Activated naive CD8-positive, alpha-beta T cell (primary cell): ENCODE results near the gene ZCWPW1.
A peak's percentile ranks its signal among the peaks of the same experiment; 100 is the strongest.

Experiments used
- H3K27ac Mint-ChIP-seq: one replicate; pipeline ENCODE4 v1.8.0; 2021; ENCODE audit warnings: mixed read lengths
- H3K27me3 Mint-ChIP-seq: one replicate; pipeline ENCODE4 v1.8.0; 2021; ENCODE audit warnings: mixed read lengths
- H3K36me3 Mint-ChIP-seq: one replicate; pipeline ENCODE4 v1.8.0; 2021; ENCODE audit warnings: mixed read lengths
- H3K4me1 Mint-ChIP-seq: one replicate; pipeline ENCODE4 v1.8.0; 2021; ENCODE audit warnings: low read depth, mixed read lengths
- H3K4me3 Mint-ChIP-seq: one replicate; pipeline ENCODE4 v1.8.0; 2021; ENCODE audit warnings: mild to moderate bottlenecking, mixed read lengths
- H3K9me3 Mint-ChIP-seq: one replicate; pipeline ENCODE4 v1.8.0; 2021; ENCODE audit warnings: low read depth, mixed read lengths

The ZCWPW1 gene

GRCh38 chr7:100430493-100431285, 2.2 kb upstream of the ZCWPW1 start:
- H3K36me3 Mint-ChIP-seq = peaks cover 8% of the 10 kb centered on the region

GRCh38 chr7:100429637-100430492, 1.4 kb upstream of the ZCWPW1 start, which contains the start of gene MEPCE:
MEPCE (plus strand) TSS chr7:100429831; CDS start chr7:100430019, 188 bp downstream.
- H3K4me1 Mint-ChIP-seq = peaks cover 42% of the 10 kb centered on the region
- H3K27me3 Mint-ChIP-seq = no peaks in the 10 kb centered on the region
- peak within 1 kb of the TSS; percentile 100 for H3K27ac Mint-ChIP-seq
- no peaks in the 10 kb centered on the region for H3K9me3 Mint-ChIP-seq
- peak within 1 kb of the TSS; percentile 100 for H3K4me3 Mint-ChIP-seq
- peaks cover 8% of the 10 kb centered on the region for H3K36me3 Mint-ChIP-seq

More at GRCh38 chr7:100430493-100431285, 2.2 kb upstream of the ZCWPW1 start:
- no peaks in the 10 kb centered on the region for H3K27me3 Mint-ChIP-seq
- peak overlapping the region; percentile 86 for H3K27ac Mint-ChIP-seq
- H3K4me1 Mint-ChIP-seq = peaks cover 46% of the 10 kb centered on the region
- peak overlapping the region; percentile 93 for H3K4me3 Mint-ChIP-seq
- no peaks in the 10 kb centered on the region for H3K9me3 Mint-ChIP-seq

- Mint-ChIP-seq H3K9me3 (no peaks in the 10 kb centered on the region), H3K36me3 (peaks cover 8% of the 10 kb centered on the region), H3K4me3 (peak overlapping the region; percentile 100), H3K27me3 (no peaks in the 10 kb centered on the region), H3K27ac (peak overlapping the region; percentile 100), H3K4me1 (peaks cover 35% of the 10 kb centered on the region)
Measured at GRCh38 chr7:100428967-100429636, 599 bp upstream of the ZCWPW1 start.

DNA sequence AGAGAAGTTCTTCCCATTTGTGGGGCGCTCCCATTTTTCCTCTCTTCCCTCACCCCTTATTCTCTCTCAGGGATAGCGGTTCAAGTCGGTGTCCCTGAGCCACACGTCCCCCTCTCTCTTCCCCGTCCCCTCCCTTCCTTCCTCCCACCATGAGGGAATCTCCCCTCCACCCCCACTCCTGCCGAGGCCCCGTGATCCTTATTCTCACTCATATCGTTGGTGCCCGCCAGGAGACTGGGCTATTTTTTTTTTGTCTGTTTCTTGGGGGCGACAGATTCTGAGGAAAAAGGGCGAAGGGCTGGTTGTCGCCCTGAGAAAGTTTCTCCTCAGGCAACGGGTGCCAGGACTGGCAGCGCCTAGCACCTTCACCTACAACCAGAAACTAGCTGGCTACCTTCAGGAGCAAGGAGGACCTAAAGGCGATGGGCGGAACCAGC, 723 bp downstream of the ZCWPW1 start:
- Mint-ChIP-seq H3K27ac (peak overlapping the region; percentile 100), H3K36me3 (peaks cover 4% of the 10 kb centered on the region), H3K4me3 (peak overlapping the region; percentile 100), H3K9me3 (no peaks in the 10 kb centered on the region), H3K4me1 (peaks cover 21% of the 10 kb centered on the region), H3K27me3 (no peaks in the 10 kb centered on the region)

- Mint-ChIP-seq H3K27ac (no peak overlapping the region), H3K4me1 (peaks cover 9% of the 10 kb centered on the region), H3K27me3 (no peaks in the 10 kb centered on the region), H3K36me3 (no peaks in the 10 kb centered on the region), H3K4me3 (no peak overlapping the region), H3K9me3 (no peaks in the 10 kb centered on the region)
Measured at GRCh38 chr7:100426516-100426915, 2.0 kb downstream of the ZCWPW1 start.

DNA sequence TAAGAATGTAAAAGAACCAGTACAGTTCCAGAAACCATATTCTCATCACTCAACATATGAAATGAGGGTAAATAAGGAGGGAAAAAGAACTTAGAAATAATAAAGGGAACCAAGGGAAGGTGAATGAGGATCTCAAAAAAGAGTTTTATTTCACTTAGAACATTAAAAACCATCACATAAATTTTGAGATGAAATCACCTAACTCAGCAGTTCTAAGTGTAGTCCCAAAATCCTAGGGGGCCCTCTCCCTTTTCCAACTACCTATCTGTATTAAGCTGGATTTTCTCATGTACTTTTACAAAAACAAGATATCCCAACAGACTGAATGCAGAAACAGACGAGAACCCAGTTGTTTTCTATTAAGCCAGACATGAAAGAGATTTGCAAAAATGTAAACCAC, 3.2 kb downstream of the ZCWPW1 start:
- H3K36me3 Mint-ChIP-seq = no peaks in the 10 kb centered on the region

DNA sequence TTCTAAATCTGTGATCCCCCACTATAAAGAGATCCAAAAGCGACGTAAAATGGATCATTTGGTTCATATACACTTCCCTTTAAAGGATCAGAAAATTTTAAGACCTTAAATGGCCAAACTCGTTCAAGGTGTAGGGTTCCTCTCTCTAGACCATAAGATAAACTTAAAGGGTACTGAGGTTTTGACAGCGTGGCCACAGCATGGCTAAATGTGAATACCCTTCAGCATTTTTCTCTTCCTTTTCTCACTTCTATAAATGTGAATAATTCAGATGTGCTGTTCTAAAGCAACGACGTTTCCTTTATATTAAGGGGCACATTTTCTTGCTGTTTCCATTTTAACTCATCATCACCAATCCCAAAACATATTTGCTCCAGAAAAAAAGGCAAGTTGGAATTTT, 5.2 kb downstream of the ZCWPW1 start:
- Mint-ChIP-seq H3K4me3 (no peak overlapping the region), H3K9me3 (no peaks in the 10 kb centered on the region), H3K27me3 (no peaks in the 10 kb centered on the region), H3K4me1 (peaks cover 3% of the 10 kb centered on the region), H3K36me3 (no peaks in the 10 kb centered on the region), H3K27ac (no peak overlapping the region)

More for the DNA sequence above, 3.2 kb downstream of the ZCWPW1 start:
- peaks cover 5% of the 10 kb centered on the region for H3K4me1 Mint-ChIP-seq
- H3K27ac Mint-ChIP-seq = no peak overlapping the region
- H3K27me3 Mint-ChIP-seq = no peaks in the 10 kb centered on the region
- H3K4me3 Mint-ChIP-seq = no peak overlapping the region
- H3K9me3 Mint-ChIP-seq = no peaks in the 10 kb centered on the region

DNA sequence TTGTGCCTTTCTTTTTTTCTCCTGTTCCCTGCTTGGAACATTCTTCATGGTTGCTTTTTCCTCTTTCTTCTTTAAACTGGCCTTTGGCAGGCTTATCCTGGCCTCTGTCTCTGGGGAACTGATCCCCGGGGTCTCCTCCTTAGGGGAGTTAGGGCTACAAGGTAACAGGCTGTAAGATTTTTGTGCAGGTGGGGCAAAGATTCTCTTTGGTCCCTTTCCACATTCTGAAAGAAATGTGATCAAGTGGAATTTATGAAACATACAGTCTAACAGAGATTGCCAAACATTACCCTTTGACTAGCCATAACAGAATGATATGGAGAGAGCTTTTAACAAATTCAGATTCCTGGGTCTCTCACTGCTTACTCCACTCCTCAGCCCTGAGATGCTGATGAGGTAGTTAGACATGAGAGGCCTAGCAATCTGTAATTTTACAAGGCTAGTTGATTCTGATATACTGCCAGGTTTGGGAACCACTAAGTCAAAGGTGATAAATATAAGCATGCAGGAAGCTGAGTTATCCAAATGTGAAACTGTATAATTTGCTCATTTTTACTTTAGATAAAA, 8.8 kb downstream of the ZCWPW1 start:
- Mint-ChIP-seq H3K27me3 (no peaks in the 10 kb centered on the region), H3K36me3 (peaks cover 7% of the 10 kb centered on the region), H3K27ac (no peak overlapping the region), H3K4me1 (no peaks in the 10 kb centered on the region), H3K4me3 (no peak overlapping the region), H3K9me3 (no peaks in the 10 kb centered on the region)

DNA sequence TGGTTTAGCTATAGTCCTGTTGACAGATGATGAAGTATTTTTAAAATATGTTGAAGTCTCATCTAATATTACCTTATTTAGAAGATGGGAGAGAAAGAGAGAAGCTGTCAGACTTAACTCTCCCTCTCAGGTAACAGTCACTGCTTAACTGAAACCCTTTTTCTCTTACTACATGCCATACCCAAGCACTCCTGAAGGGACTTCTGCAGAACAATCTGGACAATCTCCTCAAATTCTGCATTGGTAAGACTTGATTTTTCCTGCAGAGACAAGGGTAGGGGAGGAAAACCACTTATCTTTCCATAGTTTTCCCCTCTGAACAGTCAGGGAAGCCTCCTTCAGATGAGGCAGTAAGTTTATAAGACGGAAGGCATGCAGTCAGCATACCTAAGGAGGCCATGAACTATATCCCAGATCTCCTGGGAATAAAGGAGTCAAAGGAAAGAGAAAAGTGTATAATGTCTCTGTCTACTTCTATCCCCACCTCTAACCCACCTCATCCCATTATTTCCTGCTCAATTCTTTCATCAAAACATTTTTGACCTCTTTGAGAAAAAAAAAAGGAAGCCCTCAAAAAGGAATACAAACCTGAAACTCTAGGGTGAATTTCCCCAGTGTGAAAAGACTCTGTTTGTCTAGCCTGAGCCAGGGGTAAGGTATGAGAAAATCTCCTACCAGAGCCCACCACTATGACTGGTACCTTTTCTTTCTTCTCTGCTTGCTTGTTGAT, 9.4 kb downstream of the ZCWPW1 start:
- Mint-ChIP-seq H3K27ac (no peak overlapping the region), H3K36me3 (peaks cover 7% of the 10 kb centered on the region), H3K27me3 (no peaks in the 10 kb centered on the region), H3K4me1 (no peaks in the 10 kb centered on the region), H3K9me3 (no peaks in the 10 kb centered on the region), H3K4me3 (no peak overlapping the region)

- Mint-ChIP-seq H3K4me1 (no peaks in the 10 kb centered on the region), H3K9me3 (no peaks in the 10 kb centered on the region), H3K4me3 (no peak overlapping the region), H3K36me3 (peaks cover 7% of the 10 kb centered on the region), H3K27me3 (no peaks in the 10 kb centered on the region), H3K27ac (no peak overlapping the region)
Measured at GRCh38 chr7:100415448-100415847, 13.1 kb downstream of the ZCWPW1 start.

DNA sequence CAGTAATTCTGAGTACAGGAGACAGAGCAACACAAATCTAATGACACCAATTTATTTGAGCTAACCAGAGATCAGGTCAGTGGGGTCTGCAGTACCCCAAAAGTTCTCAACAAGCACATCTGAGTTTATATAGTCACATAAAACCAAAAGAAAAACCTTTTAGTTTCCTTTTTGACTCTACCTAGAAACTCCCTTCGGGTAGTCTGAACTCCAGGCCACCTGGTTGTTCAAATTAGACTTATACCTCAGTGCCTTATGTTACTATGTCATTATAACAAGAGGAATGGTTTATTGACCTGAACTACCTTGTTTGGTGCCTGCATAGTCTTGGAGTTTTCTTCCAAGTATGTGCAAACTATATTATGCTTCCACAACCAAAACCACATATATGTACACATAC, 14.6 kb downstream of the ZCWPW1 start:
- H3K27me3 Mint-ChIP-seq = no peaks in the 10 kb centered on the region
- no peaks in the 10 kb centered on the region for H3K4me1 Mint-ChIP-seq
- H3K36me3 Mint-ChIP-seq = peaks cover 7% of the 10 kb centered on the region
- no peaks in the 10 kb centered on the region for H3K9me3 Mint-ChIP-seq
- H3K27ac Mint-ChIP-seq = no peak overlapping the region
- no peak overlapping the region for H3K4me3 Mint-ChIP-seq

DNA sequence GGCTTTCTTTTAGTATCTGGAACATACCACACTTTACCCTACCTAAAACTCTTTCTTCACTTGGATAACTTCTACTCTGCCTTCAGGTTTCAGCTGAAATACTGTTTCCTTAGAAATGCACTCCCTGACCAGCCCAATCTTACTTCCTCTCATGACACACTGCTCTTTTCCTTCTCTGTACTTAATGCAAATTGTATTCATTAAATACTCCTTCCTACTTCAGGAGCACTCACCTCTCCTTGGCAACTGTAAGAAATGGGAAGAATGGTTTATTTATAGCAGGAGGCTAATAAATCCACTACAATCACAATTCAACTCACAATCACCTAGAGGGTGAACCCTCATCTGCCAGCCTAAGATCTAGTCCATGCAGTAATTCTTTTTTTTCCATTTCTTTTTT, 15.2 kb downstream of the ZCWPW1 start:
- Mint-ChIP-seq H3K4me1 (no peaks in the 10 kb centered on the region), H3K9me3 (no peaks in the 10 kb centered on the region), H3K27ac (no peak overlapping the region), H3K27me3 (no peaks in the 10 kb centered on the region), H3K4me3 (no peak overlapping the region), H3K36me3 (peaks cover 7% of the 10 kb centered on the region)

DNA sequence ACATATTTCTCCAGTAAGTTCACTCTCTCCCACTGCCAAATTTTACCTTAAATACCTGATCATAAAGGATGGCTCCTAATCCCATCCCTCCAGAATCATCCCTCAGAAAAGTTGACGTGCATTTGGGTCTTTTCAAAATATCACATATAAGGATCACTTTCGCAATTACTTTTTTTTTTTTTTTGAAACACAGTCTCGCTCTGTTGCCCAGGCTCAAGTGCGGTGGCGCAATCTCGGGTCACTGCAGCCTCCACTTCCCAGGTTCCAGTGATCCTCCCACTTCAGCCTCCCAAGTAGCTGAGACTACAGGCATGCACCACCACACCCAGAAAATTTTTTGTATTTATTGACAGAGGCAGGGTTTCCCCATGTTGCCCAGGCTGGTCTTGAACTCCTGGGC, 17.4 kb downstream of the ZCWPW1 start:
- H3K4me1 Mint-ChIP-seq = peaks cover 5% of the 10 kb centered on the region
- no peak overlapping the region for H3K4me3 Mint-ChIP-seq
- peaks cover 7% of the 10 kb centered on the region for H3K36me3 Mint-ChIP-seq
- no peaks in the 10 kb centered on the region for H3K27me3 Mint-ChIP-seq
- H3K9me3 Mint-ChIP-seq = no peaks in the 10 kb centered on the region
- no peak overlapping the region for H3K27ac Mint-ChIP-seq
